ENCODE measurements around the gene RND2. TPM values are rescaled to one million over a fixed set of nuclear protein-coding genes. Genes with fewer than 3 reads are reported as not detected.

RND2 gene
- total RNA-seq, 1 donor from 2014 or later: 75.8 TPM

DNA sequence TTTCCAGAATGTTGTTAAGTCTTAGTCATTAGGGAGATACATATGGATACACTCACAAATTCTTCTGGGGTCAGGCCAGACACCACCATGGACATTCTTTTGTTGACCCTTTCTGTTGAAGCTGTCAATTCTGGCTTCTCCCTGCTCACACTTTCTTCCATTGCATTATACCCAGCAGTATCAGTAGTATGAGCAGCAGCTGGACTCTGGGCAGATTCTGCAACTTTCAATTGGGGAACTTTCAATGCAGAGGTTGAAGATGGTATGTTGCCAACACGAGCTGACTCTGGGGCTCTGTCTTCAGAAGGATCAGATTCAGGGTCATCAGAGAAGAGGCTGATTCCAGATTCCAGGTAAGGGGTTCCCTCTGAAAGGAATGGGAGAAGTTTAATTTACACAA is 45.8 kb downstream of the RND2 start:
- no peak overlapping the region for H3K4me3 Mint-ChIP-seq (ENCODE audit: unreplicated experiment)
- peaks cover 5% of the 10 kb centered on the region for H3K4me1 Mint-ChIP-seq (ENCODE audit: low read depth, unreplicated experiment)
- H3K9me3 Mint-ChIP-seq (ENCODE audit: unreplicated experiment): no peaks in the 10 kb centered on the region
- no peak for DNase-seq
- H3K27ac Mint-ChIP-seq (ENCODE audit: unreplicated experiment): no peak overlapping the region
- TF ChIP-seq CTCF (IDR thresholded peaks at IDR 0.05; ENCODE audit: partially characterized antibody, unreplicated experiment): no peak
- no peaks in the 10 kb centered on the region for H3K27me3 Mint-ChIP-seq (ENCODE audit: unreplicated experiment)
- H3K36me3 Mint-ChIP-seq (ENCODE audit: unreplicated experiment): no peaks in the 10 kb centered on the region

DNA sequence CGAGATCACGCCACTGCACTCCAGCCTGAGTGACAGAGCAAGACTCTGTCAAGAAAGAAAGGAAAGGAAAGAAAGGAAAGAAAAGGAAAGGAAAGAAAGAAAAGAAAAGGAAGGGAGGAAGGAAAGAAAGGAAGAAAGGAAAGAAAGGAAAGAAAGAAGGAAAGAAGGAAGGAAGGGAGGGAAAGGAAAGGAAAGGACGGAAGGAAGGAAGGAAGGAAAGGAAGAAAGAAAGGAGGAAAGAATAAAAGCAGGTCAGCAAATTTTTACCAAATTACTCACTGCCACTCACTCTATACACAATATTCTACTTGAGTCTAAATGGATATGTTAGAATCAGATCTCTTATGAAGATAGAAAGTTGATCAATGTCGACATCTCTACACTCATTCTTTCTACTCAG is 49.8 kb downstream of the RND2 start:
- no peaks in the 10 kb centered on the region for H3K9me3 Mint-ChIP-seq (ENCODE audit: unreplicated experiment)

GRCh38 chr17:43079641-43080302 is 54.7 kb downstream of the RND2 start:
- Mint-ChIP-seq H3K36me3 (ENCODE audit: unreplicated experiment) (no peaks in the 10 kb centered on the region), H3K4me3 (ENCODE audit: unreplicated experiment) (no peak overlapping the region), H3K27me3 (ENCODE audit: unreplicated experiment) (no peaks in the 10 kb centered on the region), H3K27ac (ENCODE audit: unreplicated experiment) (no peak overlapping the region), H3K9me3 (ENCODE audit: unreplicated experiment) (no peaks in the 10 kb centered on the region), H3K4me1 (ENCODE audit: low read depth, unreplicated experiment) (no peaks in the 10 kb centered on the region)
- no peak for DNase-seq
- TF ChIP-seq CTCF (IDR thresholded peaks at IDR 0.05; ENCODE audit: partially characterized antibody, unreplicated experiment): no peak

More for the DNA sequence above, 49.8 kb downstream of the RND2 start:
- TF ChIP-seq CTCF (IDR thresholded peaks at IDR 0.05; ENCODE audit: partially characterized antibody, unreplicated experiment): no peak
- H3K27ac Mint-ChIP-seq (ENCODE audit: unreplicated experiment): peak overlapping the region; percentile 59
- no peaks in the 10 kb centered on the region for H3K27me3 Mint-ChIP-seq (ENCODE audit: unreplicated experiment)
- no peak overlapping the region for H3K4me3 Mint-ChIP-seq (ENCODE audit: unreplicated experiment)
- DNase-seq: no peak
- H3K36me3 Mint-ChIP-seq (ENCODE audit: unreplicated experiment): no peaks in the 10 kb centered on the region
- H3K4me1 Mint-ChIP-seq (ENCODE audit: low read depth, unreplicated experiment): no peaks in the 10 kb centered on the region

Other genes with a start within 250 kb of the RND2 start
- 2.7 TPM for gene WNK4, start 244.6 kb upstream of the RND2 start, total RNA-seq (ENCODE audit: unreplicated experiment)
- 56.7 TPM for gene COA3, start 226.5 kb upstream of the RND2 start, total RNA-seq (ENCODE audit: unreplicated experiment)
- not detected for gene CNTD1, start 226.4 kb upstream of the RND2 start, total RNA-seq (ENCODE audit: unreplicated experiment)
- gene BECN1, start 200.9 kb upstream of the RND2 start, total RNA-seq (ENCODE audit: unreplicated experiment): 72.1 TPM
- 127 TPM for gene PSME3, start 191.8 kb upstream of the RND2 start, total RNA-seq (ENCODE audit: unreplicated experiment)
- 6.1 TPM for gene AOC2, start 180.7 kb upstream of the RND2 start, total RNA-seq (ENCODE audit: unreplicated experiment)
- 2.0 TPM for gene AOC3, start 174.0 kb upstream of the RND2 start, total RNA-seq (ENCODE audit: unreplicated experiment)
- not detected for gene G6PC1, start 124.4 kb upstream of the RND2 start, total RNA-seq (ENCODE audit: unreplicated experiment)
- gene AARSD1, start 60.8 kb upstream of the RND2 start, total RNA-seq (ENCODE audit: unreplicated experiment): 73.9 TPM
- gene PTGES3L, start 45.2 kb upstream of the RND2 start, total RNA-seq (ENCODE audit: unreplicated experiment): 4.1 TPM
- gene RUNDC1, start 44.7 kb upstream of the RND2 start, total RNA-seq (ENCODE audit: unreplicated experiment): 14.0 TPM
- gene RPL27, start 26.8 kb upstream of the RND2 start, total RNA-seq (ENCODE audit: unreplicated experiment): 658 TPM
- gene IFI35, start 18.4 kb upstream of the RND2 start, total RNA-seq (ENCODE audit: unreplicated experiment): not detected
- 413 TPM for gene VAT1, start 2.8 kb upstream of the RND2 start, total RNA-seq (ENCODE audit: unreplicated experiment)
- 11.3 TPM for gene BRCA1, start 100.1 kb downstream of the RND2 start, total RNA-seq (ENCODE audit: unreplicated experiment)
- gene NBR1, start 146.0 kb downstream of the RND2 start, total RNA-seq (ENCODE audit: unreplicated experiment): 51.8 TPM
- 2.3 TPM for gene TMEM106A, start 186.6 kb downstream of the RND2 start, total RNA-seq (ENCODE audit: unreplicated experiment)
- not detected for gene CCDC200, start 203.4 kb downstream of the RND2 start, total RNA-seq (ENCODE audit: unreplicated experiment)
- gene RNU2-1, start 208.7 kb downstream of the RND2 start, total RNA-seq (ENCODE audit: unreplicated experiment): 9,258 TPM